K562 (cell line): ENCODE measurements around the gene USP20. TPM values are rescaled to one million over a fixed set of nuclear protein-coding genes. Genes with fewer than 3 reads are reported as not detected.

Experiments
- BCOR ChIP-seq: fragments of 450-650 bp; IDR thresholded peaks from 2 replicates; pipeline ENCODE4 v1.6.1; 2016
- CREM ChIP-seq: IDR thresholded peaks from 2 replicates; pipeline ENCODE4 v1.6.1; 2014; ENCODE audit warnings: antibody characterized with exemption, low read depth
- FOSL1 ChIP-seq: fragments of 200-800 bp; sonication (Bioruptor generic); conservative IDR thresholded peaks from 2 replicates; pipeline ENCODE4 v1.6.1; 2016; ENCODE audit warnings: missing genetic modification characterization, missing compliant biosample characterization
- GABPA ChIP-seq: fragments of 200-800 bp; sonication (Bioruptor generic); conservative IDR thresholded peaks from 2 replicates; pipeline ENCODE4 v1.6.1; 2016; ENCODE audit warnings: low read depth, missing genetic modification characterization, missing compliant biosample characterization
- GTF2B ChIP-seq: IDR thresholded peaks from 2 replicates; pipeline ENCODE4 v1.6.1; 2011; ENCODE audit not compliant: insufficient read length; ENCODE audit errors: extremely low read depth
- NR3C1 ChIP-seq: sonication (generic); formaldehyde crosslinking; IDR thresholded peaks from 2 replicates; pipeline ENCODE4 v1.8.1; 2022; ENCODE audit warnings: missing genetic modification reagents
- RBM15 ChIP-seq: fragments of 200-400 bp; formaldehyde crosslinking; IDR thresholded peaks from 2 replicates; pipeline ENCODE4 v1.6.1; 2018; ENCODE audit warnings: mild to moderate bottlenecking, low read length, moderate library complexity; ENCODE audit not compliant: insufficient read depth
- TEAD4 ChIP-seq, 2 experiments: sonication (generic) in 1 of 2; formaldehyde crosslinking in 1 of 2; IDR thresholded peaks; 2 replicates each; pipeline versions ENCODE4 v1.6.1 to v1.8.0; 2012 to 2022; ENCODE audit warnings: borderline replicate concordance in 1 of 2, inconsistent platforms in 1 of 2, low read length in 1 of 2, mild to moderate bottlenecking in 1 of 2, missing genetic modification reagents in 1 of 2
- THRAP3 ChIP-seq: fragments of 450-650 bp; IDR thresholded peaks from 2 replicates; pipeline ENCODE4 v1.6.1; 2016; ENCODE audit warnings: mild to moderate bottlenecking, inconsistent platforms, borderline replicate concordance
- ZMIZ1 ChIP-seq, 2 experiments: fragments of 150-350 bp in 1 of 2; IDR thresholded peaks; 2 replicates each; pipeline ENCODE4 v1.6.1; 2012 to 2016; ENCODE audit warnings: low read depth in 2 of 2, low read length in 2 of 2, mild to moderate bottlenecking in 1 of 2, moderate library complexity in 1 of 2
- ZNF280A ChIP-seq: fragments of 450-650 bp; IDR thresholded peaks from 2 replicates; pipeline ENCODE4 v1.6.1; 2018; ENCODE audit warnings: mild to moderate bottlenecking, low read depth; ENCODE audit not compliant: partially characterized antibody
- ZNF398 ChIP-seq: fragments of 250-450 bp; sonication (Bioruptor Pico); IDR thresholded peaks from 2 replicates; pipeline ENCODE4 v1.8.0; 2021; ENCODE audit warnings: moderate library complexity, mild to moderate bottlenecking, inconsistent platforms
- ZNF77 ChIP-seq: fragments of 250-450 bp; sonication (Bioruptor Pico); IDR thresholded peaks from 2 replicates; pipeline ENCODE4 v1.5.0; 2020
- polyA plus RNA-seq, 8 experiments: library from polyadenylated mRNA; depleted of rRNA in 4 of 8; stranded (reverse) in 5 of 8; unstranded in 3 of 8; fragments of >200 nt; fragmentation: Nextera tagmentation in 2 of 8; fragmentation: Illumina TruSeq in 1 of 8; extraction: Ambion mirVana in 2 of 8; extraction: Trizol in 1 of 8; gene quantifications; 2 replicates each; pipeline versions ENCODE4 v1.2.1 to v1.2.3, GENCODE V29; 2011 to 2014; ENCODE audit warnings: inconsistent platforms in 1 of 8, missing spikeins in 1 of 8
- total RNA-seq, 7 experiments: library from RNA; depleted of rRNA in 6 of 7; stranded (reverse); fragments of >200 nt in 6 of 7; fragmentation: Illumina TruSeq in 2 of 7; extraction: Trizol in 2 of 7; gene quantifications; 2 replicates each; pipeline versions ENCODE4 v1.2.1 to v1.2.3, GENCODE V29; 2011 to 2021; ENCODE audit warnings: low replicate concordance in 1 of 7

USP20 gene
- total and polyA plus RNA-seq, 9 of the 15 experiments (the other 6 are each of a cell fraction or from before 2014, with no cell fraction given): 1.9 to 136 (median 49.1) TPM

GRCh38 chr9:129910628-129911567 is 75.6 kb downstream of the USP20 start (continued):
- TF ChIP-seq ZNF280A: no peak
- peak; percentile 97 for TF ChIP-seq TEAD4 (IDR thresholded peaks at IDR 0.05; ENCODE audit: low read length)
- TF ChIP-seq TEAD4 (CRISPR knock-in tag; IDR thresholded peaks at IDR 0.05; ENCODE audit: borderline replicate concordance): no peak
- no peak for TF ChIP-seq NR3C1 (CRISPR knock-in tag)
- TF ChIP-seq ZMIZ1 (IDR thresholded peaks at IDR 0.05; ENCODE audit: low read depth in 2 of 2, low read length in 2 of 2): peak in 1 of 2 experiments; percentile 84; a peak in 2 of 4 replicates
- no peak for TF ChIP-seq THRAP3
- TF ChIP-seq RBM15: no peak
- TF ChIP-seq ZNF77 (CRISPR knock-in tag): no peak
- TF ChIP-seq GABPA (tag): no peak
- TF ChIP-seq FOSL1: peak; percentile 97
- peak; percentile 87 for TF ChIP-seq BCOR
- TF ChIP-seq ZNF398 (CRISPR knock-in tag): no peak
- TF ChIP-seq CREM: peak; percentile 78
- TF ChIP-seq GTF2B: no peak
